PC-3 (cell line): Measurements from ENCODE around the gene SCN5A. TPM values are rescaled to one million over a fixed set of nuclear protein-coding genes. Genes with fewer than 3 reads are reported as not detected.

ENCODE experiments used
- ATAC-seq: fragments of 200-7000 bp; cut with Tn5 transposase; 2 replicates; pipeline ENCODE4 v1.9.1; 2020; ENCODE audit warnings: mild to moderate bottlenecking, moderate library complexity
- BruUV-seq: library from RNA; stranded (reverse); fragments of 400-500 nt; replicated peaks from 2 replicates; lab custom pipeline; 2021; lab: Mats Ljungman, UMichigan
- CTCF ChIA-PET: fragments of 300-600 bp; sonication (Branson Sonifier 250); formaldehyde crosslinking; loops from one replicate; lab custom pipeline; 2022; ENCODE audit warnings: antibody characterized with exemption; lab: Charles Lee
- POLR2A ChIA-PET: fragments of 300-600 bp; sonication (Branson Sonifier 250); formaldehyde crosslinking; loops from one replicate; lab custom pipeline; 2022; ENCODE audit warnings: antibody characterized with exemption; ENCODE audit not compliant: unreplicated experiment; lab: Charles Lee
- DNase-seq: peaks from one replicate; pipeline ENCODE4 v3.0.0-alpha.2; 2015
- H2AFZ ChIP-seq: fragments of 300-600 bp; sonication (generic); 2 replicates; pipeline ENCODE4 v1.6.0; 2016; ENCODE audit warnings: antibody characterized with exemption, low read length
- H3F3A ChIP-seq: fragments of 300-600 bp; sonication (generic); one replicate; pipeline ENCODE4 v1.6.0; 2017; ENCODE audit warnings: antibody characterized with exemption, low read length, control low read depth, mild to moderate bottlenecking; ENCODE audit not compliant: unreplicated experiment
- H3K27ac ChIP-seq: fragments of 300-600 bp; sonication (generic); 2 replicates; pipeline ENCODE4 v1.5.1; 2016; ENCODE audit warnings: mild to moderate bottlenecking, low read length
- H3K27me3 ChIP-seq: fragments of 300-600 bp; sonication (generic); 2 replicates; pipeline ENCODE4 v1.6.1; 2016; ENCODE audit warnings: low read length, mixed read lengths
- H3K36me3 ChIP-seq: fragments of 300-600 bp; sonication (generic); 2 replicates; pipeline ENCODE4 v1.6.1; 2016; ENCODE audit warnings: low read depth, mixed run types, low read length, mixed read lengths
- H3K4me1 ChIP-seq: fragments of 300-600 bp; sonication (generic); 2 replicates; pipeline ENCODE4 v1.5.1; 2016; ENCODE audit warnings: low read length; ENCODE audit not compliant: insufficient read depth
- H3K4me2 ChIP-seq: fragments of 300-600 bp; sonication (generic); 2 replicates; pipeline ENCODE4 v1.6.0; 2016; ENCODE audit warnings: low read length
- H3K4me3 ChIP-seq: fragments of 300-600 bp; sonication (generic); 2 replicates; pipeline ENCODE4 v1.5.1; 2016; ENCODE audit warnings: mild to moderate bottlenecking, low read length, mixed read lengths
- H3K79me2 ChIP-seq: fragments of 300-600 bp; sonication (generic); 2 replicates; pipeline ENCODE4 v1.6.1; 2017; ENCODE audit warnings: low read length, mixed read lengths
- H3K9ac ChIP-seq: fragments of 300-600 bp; sonication (generic); 2 replicates; pipeline ENCODE4 v1.6.0; 2016; ENCODE audit warnings: mild to moderate bottlenecking, low read length
- H3K9me2 ChIP-seq: fragments of 300-600 bp; sonication (generic); replicated peaks from 2 replicates; pipeline ENCODE4 v1.6.1; 2016; ENCODE audit warnings: mixed run types, low read length, mixed read lengths
- H3K9me3 ChIP-seq: fragments of 300-600 bp; sonication (generic); 2 replicates; pipeline ENCODE4 v1.6.1; 2016; ENCODE audit warnings: low read length, mixed read lengths
- H4K20me1 ChIP-seq: fragments of 300-600 bp; sonication (generic); 2 replicates; pipeline ENCODE4 v1.6.1; 2016; ENCODE audit warnings: low read length, mixed read lengths
- CTCF ChIP-seq: fragments of 300-600 bp; sonication (generic); conservative IDR thresholded peaks from 2 replicates; pipeline ENCODE4 v1.5.1; 2017; ENCODE audit warnings: antibody characterized with exemption, low read depth, mild to moderate bottlenecking, low read length
- EZH2 ChIP-seq: fragments of 300-600 bp; sonication (generic); IDR thresholded peaks from one replicate; pipeline ENCODE4 v1.6.1; 2017; ENCODE audit warnings: antibody characterized with exemption, mild to moderate bottlenecking, low read length; ENCODE audit not compliant: unreplicated experiment
- EZH2phosphoT487 ChIP-seq: fragments of 300-600 bp; sonication (generic); IDR thresholded peaks from 2 replicates; pipeline ENCODE4 v1.6.1; 2018; ENCODE audit warnings: mild to moderate bottlenecking, antibody characterized with exemption, low read length, borderline replicate concordance
- intact Hi-C: fragments of 100-400 bp; cut with micrococcal nuclease; formaldehyde crosslinking; loops from 2 replicates; pipeline ENCODE4 v1.9.0; 2023
- total RNA-seq: library from RNA; depleted of rRNA; stranded (reverse); fragments of >200 nt; gene quantifications from 2 replicates; pipeline ENCODE4 v1.2.3, GENCODE V29; 2014

SCN5A gene
- total RNA-seq, 1 experiment from 2014 or later, result not detected

- Histone ChIP-seq H2AFZ (no peak overlapping the region), H3K27ac (no peak overlapping the region), H3K4me1 (no peaks in the 10 kb centered on the region), H3K9ac (no peak overlapping the region), H3K4me2 (no peak overlapping the region), H3K9me2 (no peaks in the 10 kb centered on the region), H4K20me1 (no peaks in the 10 kb centered on the region), H3K4me3 (no peak overlapping the region), H3K27me3 (peaks cover 86% of the 10 kb centered on the region), H3F3A (no peaks in the 10 kb centered on the region), H3K9me3 (no peaks in the 10 kb centered on the region), H3K79me2 (no peaks in the 10 kb centered on the region), H3K36me3 (no peaks in the 10 kb centered on the region)
- no TSS peak for BruUV-seq
- intact Hi-C loops, result no loop called here
- DNase-seq (no peak), ATAC-seq (no peak)
- CTCF ChIA-PET, result no interaction called here
- TF ChIP-seq CTCF, result no peak
- no peak for TF ChIP-seq EZH2
- TF ChIP-seq EZH2phosphoT487, result no peak
- POLR2A ChIA-PET, result no interaction called here
Measured at GRCh38 chr3:38644016-38644661, 5.3 kb downstream of the SCN5A start.

GRCh38 chr3:38643592-38643991, 5.9 kb downstream of the SCN5A start:
- intact Hi-C loops, result no loop called here
- Histone ChIP-seq H3F3A (no peaks in the 10 kb centered on the region), H3K4me1 (no peaks in the 10 kb centered on the region), H2AFZ (no peak overlapping the region), H3K9me2 (no peaks in the 10 kb centered on the region), H3K27me3 (peaks cover 80% of the 10 kb centered on the region), H3K9me3 (no peaks in the 10 kb centered on the region), H3K79me2 (no peaks in the 10 kb centered on the region), H3K27ac (no peak overlapping the region), H3K9ac (no peak overlapping the region), H4K20me1 (no peaks in the 10 kb centered on the region), H3K4me3 (no peak overlapping the region), H3K4me2 (no peak overlapping the region), H3K36me3 (no peaks in the 10 kb centered on the region)
- DNase-seq, result no peak
- no TSS peak for BruUV-seq
- CTCF ChIA-PET, result no interaction called here
- no peak for TF ChIP-seq EZH2
- TF ChIP-seq CTCF, result no peak
- no peak for TF ChIP-seq EZH2phosphoT487
- no peak for ATAC-seq
- POLR2A ChIA-PET, result no interaction called here

- H4K20me1 ChIP-seq, result no peaks in the 10 kb centered on the region
- intact Hi-C loops, result no loop called here
- CTCF ChIA-PET, result no interaction called here
- BruUV-seq, result no TSS peak
- H3K4me1 ChIP-seq, result no peaks in the 10 kb centered on the region
- ATAC-seq (no peak), DNase-seq (no peak)
- H3K79me2 ChIP-seq, result no peaks in the 10 kb centered on the region
- no peak overlapping the region for H3K4me2 ChIP-seq
- H3K36me3 ChIP-seq, result no peaks in the 10 kb centered on the region
- H3K4me3 ChIP-seq, result no peak overlapping the region
- TF ChIP-seq EZH2phosphoT487 (no peak), EZH2 (no peak), CTCF (no peak)
- no peaks in the 10 kb centered on the region for H3K9me2 ChIP-seq
- H2AFZ ChIP-seq, result no peak overlapping the region
- no peak overlapping the region for H3K27ac ChIP-seq
- H3K27me3 ChIP-seq, result peaks cover 79% of the 10 kb centered on the region
- no peak overlapping the region for H3K9ac ChIP-seq
- POLR2A ChIA-PET, result no interaction called here
- no peaks in the 10 kb centered on the region for H3K9me3 ChIP-seq
- no peaks in the 10 kb centered on the region for H3F3A ChIP-seq
Measured at GRCh38 chr3:38643090-38643489, 6.4 kb downstream of the SCN5A start.
